HCT116 (cell line): ENCODE data around the gene PIK3R1. TPM values are rescaled to one million over a fixed set of nuclear protein-coding genes. Genes with fewer than 3 reads are reported as not detected.

Experiments
- ATAC-seq: fragments of 200-7000 bp; cut with Tn5 transposase; 2 replicates; pipeline ENCODE4 v1.9.1; 2020; ENCODE audit warnings: mild to moderate bottlenecking, moderate library complexity
- BruUV-seq: library from RNA; stranded (reverse); fragments of 400-500 nt; replicated peaks from 2 replicates; lab custom pipeline; 2021; lab: Mats Ljungman, UMichigan
- CTCF ChIA-PET: fragments of 300-600 bp; sonication (Branson Sonifier 250); formaldehyde crosslinking; loops from one replicate; lab custom pipeline; 2021; ENCODE audit warnings: antibody characterized with exemption; lab: Charles Lee
- POLR2A ChIA-PET: fragments of 300-600, 350-600 bp; sonication (Branson Sonifier 250); formaldehyde crosslinking; loops from one replicate; lab custom pipeline; 2021; ENCODE audit warnings: antibody characterized with exemption; lab: Charles Lee
- RAD21 ChIA-PET, 2 experiments: fragments of 300-600 bp; sonication (Branson Sonifier 250); formaldehyde crosslinking; loops; one replicate each; lab custom pipeline; 2023; ENCODE audit warnings: low total read pairs in 2 of 2; ENCODE audit not compliant: uncharacterized antibody in 2 of 2, unreplicated experiment in 2 of 2, low non-redundant PET in 1 of 2; lab: Charles Lee
- DNase-seq: peaks from one replicate; pipeline ENCODE4 v3.0.0-alpha.2; 2010; ENCODE audit warnings: low read depth, low spot score
- H2AFZ ChIP-seq: fragments of 200-600 bp; shearing (Covaris generic), sonication (generic); 2 replicates; pipeline ENCODE4 v1.6.1; 2017; ENCODE audit warnings: low read depth, mixed run types, mixed read lengths, antibody characterized with exemption, low read length; ENCODE audit not compliant: poor library complexity, severe bottlenecking
- H3K27ac ChIP-seq: 2 replicates; pipeline ENCODE4 v1.5.1; 2012; ENCODE audit warnings: low read depth, low read length
- H3K27me3 ChIP-seq: fragments of 200-600 bp; sonication (generic); 2 replicates; pipeline ENCODE4 v1.6.1; 2016; ENCODE audit warnings: mixed run types, low read length, mixed read lengths; ENCODE audit not compliant: insufficient read depth
- H3K36me3 ChIP-seq, 2 experiments: fragments of 200-500 bp in 1 of 2; fragments of 200-600 bp in 1 of 2; sonication (Bioruptor generic) in 1 of 2; sonication (generic) in 1 of 2; 2 replicates each; pipeline versions ENCODE4 v1.5.1 to v1.6.1; 2014 to 2016; ENCODE audit warnings: low read length in 2 of 2, inconsistent platforms in 1 of 2, mixed read lengths in 1 of 2, mixed run types in 1 of 2; ENCODE audit not compliant: insufficient read depth in 2 of 2, control insufficient read depth in 1 of 2
- H3K4me1 ChIP-seq, 2 experiments: fragments of 200-600 bp in 1 of 2; sonication (generic) in 1 of 2; 2 replicates each; pipeline versions ENCODE4 v1.5.1 to v1.6.1; 2012 to 2017; ENCODE audit warnings: low read length in 2 of 2, inconsistent platforms in 1 of 2, mild to moderate bottlenecking in 1 of 2, mixed read lengths in 1 of 2, mixed run types in 1 of 2, moderate library complexity in 1 of 2; ENCODE audit not compliant: insufficient read depth in 2 of 2, control insufficient read depth in 1 of 2
- H3K4me2 ChIP-seq: fragments of 200-600 bp; sonication (generic); 2 replicates; pipeline ENCODE4 v1.6.1; 2017; ENCODE audit warnings: mixed run types, low read length, mixed read lengths
- H3K4me3 ChIP-seq, 2 experiments: fragments of 200-600 bp in 1 of 2; sonication (generic) in 1 of 2; replicated peaks in 1 of 2; 2 replicates each; pipeline ENCODE4 v1.5.1; 2011 to 2016; ENCODE audit warnings: low read length in 2 of 2, control low read depth in 1 of 2, low read depth in 1 of 2, mild to moderate bottlenecking in 1 of 2, mixed read lengths in 1 of 2, mixed run types in 1 of 2
- H3K79me2 ChIP-seq: fragments of 200-600 bp; sonication (generic); 2 replicates; pipeline ENCODE4 v1.6.1; 2017; ENCODE audit warnings: mild to moderate bottlenecking, mixed run types, low read length, moderate library complexity, mixed read lengths; ENCODE audit not compliant: insufficient read depth
- H3K9ac ChIP-seq: fragments of 200-600 bp; sonication (generic); 2 replicates; pipeline ENCODE4 v1.6.1; 2016; ENCODE audit warnings: low read length, mixed read lengths
- H3K9me2 ChIP-seq: fragments of 200-600 bp; sonication (generic), shearing (Covaris generic); 2 replicates; pipeline ENCODE4 v1.6.1; 2017; ENCODE audit warnings: mixed run types, mild to moderate bottlenecking, moderate library complexity; ENCODE audit not compliant: insufficient read depth
- H3K9me3 ChIP-seq, 2 experiments: fragments of 200-500 bp in 1 of 2; fragments of 200-600 bp in 1 of 2; sonication (Bioruptor generic) in 1 of 2; sonication (generic) in 1 of 2; 2 replicates each; pipeline ENCODE4 v1.6.1; 2014 to 2017; ENCODE audit warnings: low read length in 2 of 2, mixed read lengths in 2 of 2, inconsistent platforms in 1 of 2, low read depth in 1 of 2, mild to moderate bottlenecking in 1 of 2, mixed run types in 1 of 2, moderate library complexity in 1 of 2; ENCODE audit not compliant: control insufficient read depth in 1 of 2, insufficient read depth in 1 of 2
- H4K20me1 ChIP-seq: fragments of 200-600 bp; sonication (generic), shearing (Covaris generic); 2 replicates; pipeline ENCODE4 v1.6.1; 2017; ENCODE audit warnings: mixed run types, mild to moderate bottlenecking, moderate library complexity; ENCODE audit not compliant: insufficient read depth
- ATF3 ChIP-seq: IDR thresholded peaks from 2 replicates; pipeline ENCODE4 v1.6.1; 2012
- CBX3 ChIP-seq: IDR thresholded peaks from 2 replicates; pipeline ENCODE4 v1.6.1; 2012; ENCODE audit warnings: low read depth
- CEBPB ChIP-seq: IDR thresholded peaks from 2 replicates; pipeline ENCODE4 v1.6.1; 2012; ENCODE audit warnings: low read depth
- CTCF ChIP-seq, 3 experiments: fragments of 200-600 bp in 1 of 3; sonication (generic) in 1 of 3; IDR thresholded peaks in 2 of 3; conservative IDR thresholded peaks in 1 of 3; 2 replicates each; pipeline ENCODE4 v1.5.1; 2012 to 2017; ENCODE audit warnings: low read depth in 2 of 3, low read length in 2 of 3, antibody characterized with exemption in 1 of 3, borderline replicate concordance in 1 of 3, control low read depth in 1 of 3, mild to moderate bottlenecking in 1 of 3, mixed read lengths in 1 of 3, mixed run types in 1 of 3, moderate library complexity in 1 of 3; ENCODE audit not compliant: insufficient read depth in 1 of 3
- EGR1 ChIP-seq: IDR thresholded peaks from 2 replicates; pipeline ENCODE4 v1.6.1; 2012; ENCODE audit warnings: low read depth
- ELF1 ChIP-seq: IDR thresholded peaks from 2 replicates; pipeline ENCODE4 v1.6.1; 2012; ENCODE audit warnings: low read depth, borderline replicate concordance
- EZH2 ChIP-seq: fragments of 200-600 bp; sonication (generic); IDR thresholded peaks from 2 replicates; pipeline ENCODE4 v1.6.1; 2017; ENCODE audit warnings: antibody characterized with exemption, mixed run types
- FOSL1 ChIP-seq: IDR thresholded peaks from 2 replicates; pipeline ENCODE4 v1.6.1; 2012; ENCODE audit warnings: low read depth
- JUND ChIP-seq: IDR thresholded peaks from 2 replicates; pipeline ENCODE4 v1.6.1; 2012
- MAX ChIP-seq: IDR thresholded peaks from 2 replicates; pipeline ENCODE4 v1.6.1; 2012
- RAD21 ChIP-seq: IDR thresholded peaks from 2 replicates; pipeline ENCODE4 v1.6.1; 2012; ENCODE audit warnings: low read depth, mild to moderate bottlenecking
- REST ChIP-seq: IDR thresholded peaks from 2 replicates; pipeline ENCODE4 v1.6.1; 2012; ENCODE audit warnings: low read depth
- SIN3A ChIP-seq: IDR thresholded peaks from 2 replicates; pipeline ENCODE4 v1.6.1; 2012; ENCODE audit warnings: low read depth
- SP1 ChIP-seq: IDR thresholded peaks from 2 replicates; pipeline ENCODE4 v1.6.1; 2012; ENCODE audit warnings: low read depth
- SRF ChIP-seq: IDR thresholded peaks from 2 replicates; pipeline ENCODE4 v1.6.1; 2012; ENCODE audit warnings: low read depth
- TCF7L2 ChIP-seq: IDR thresholded peaks from 2 replicates; pipeline ENCODE4 v1.7.0; 2011; ENCODE audit warnings: borderline replicate concordance, inconsistent platforms; ENCODE audit not compliant: insufficient read depth, insufficient read length; ENCODE audit errors: extremely low read depth
- ZBTB33 ChIP-seq: IDR thresholded peaks from 2 replicates; pipeline ENCODE4 v1.6.1; 2011; ENCODE audit warnings: mild to moderate bottlenecking, low read length, moderate library complexity; ENCODE audit not compliant: insufficient replicate concordance; ENCODE audit errors: extremely low read depth
- ZFX ChIP-seq: fragments of 450-650 bp; IDR thresholded peaks from 2 replicates; pipeline ENCODE4 v1.6.1; 2017
- ZNF274 ChIP-seq: fragments of 200-500 bp; sonication (Bioruptor generic); IDR thresholded peaks from 2 replicates; pipeline ENCODE4 v1.6.1; 2014; ENCODE audit warnings: mild to moderate bottlenecking, low read depth, low read length, inconsistent platforms
- intact Hi-C: fragments of 100-400 bp; cut with micrococcal nuclease; formaldehyde crosslinking; loops from 2 replicates; pipeline ENCODE4 v1.10.0; 2022
- total RNA-seq: library from RNA; stranded (reverse); gene quantifications from one replicate; pipeline ENCODE4 v1.2.1, GENCODE V29; 2021; ENCODE audit not compliant: unreplicated experiment

PIK3R1 gene
- total RNA-seq, 1 experiment from 2014 or later, result 7.2 TPM

GRCh38 chr5:68337235-68337634 lies 121.7 kb downstream of the PIK3R1 start:
- CTCF ChIA-PET, result no interaction called here
- Histone ChIP-seq H3K36me3 (no peaks in the 10 kb centered on the region), H3K9ac (no peak overlapping the region), H3K9me3 (no peaks in the 10 kb centered on the region), H2AFZ (no peak overlapping the region), H3K79me2 (no peaks in the 10 kb centered on the region), H4K20me1 (no peaks in the 10 kb centered on the region), H3K4me1 (peaks cover 27 to 44% of the 10 kb centered on the region in 2 experiments), H3K4me2 (no peak overlapping the region), H3K9me2 (no peaks in the 10 kb centered on the region), H3K27me3 (no peaks in the 10 kb centered on the region), H3K4me3 (no peak overlapping the region), H3K27ac (no peak overlapping the region)
- BruUV-seq, result no TSS peak
- ATAC-seq, result no peak
- no peak for DNase-seq
- intact Hi-C loops, result no loop called here
- TF ChIP-seq CBX3, result no peak
- TF ChIP-seq REST, result no peak
- no peak for TF ChIP-seq RAD21
- TF ChIP-seq ZBTB33, result no peak
- no peak for TF ChIP-seq JUND
- no peak for TF ChIP-seq SIN3A
- no peak for TF ChIP-seq EZH2
- TF ChIP-seq EGR1, result no peak
- no peak for TF ChIP-seq ZFX
- TF ChIP-seq MAX, result no peak
- TF ChIP-seq ZNF274, result no peak
- TF ChIP-seq ATF3, result no peak
- no peak for TF ChIP-seq CEBPB
- TF ChIP-seq ELF1, result no peak
- no peak for TF ChIP-seq SRF
- no peak for TF ChIP-seq SP1
- no peak for TF ChIP-seq TCF7L2
- TF ChIP-seq FOSL1, result no peak
- no peak for TF ChIP-seq CTCF (IDR thresholded peaks at IDR 0.05 in 2 of 3, conservative IDR thresholded peaks at IDR 0.05 in 1 of 3; ENCODE audit: borderline replicate concordance in 1 of 3, insufficient read depth in 1 of 3, low read depth in 2 of 3, low read length in 2 of 3)
- RAD21 ChIA-PET, result no interaction called here
- POLR2A ChIA-PET, result no interaction called here
